ENCODE data around the gene CCDC187. TPM values are rescaled to one million over a fixed set of nuclear protein-coding genes. Genes with fewer than 3 reads are reported as not detected.

Gene CCDC187
- total RNA-seq, 1 donor from 2014 or later: 1.4 TPM

DNA sequence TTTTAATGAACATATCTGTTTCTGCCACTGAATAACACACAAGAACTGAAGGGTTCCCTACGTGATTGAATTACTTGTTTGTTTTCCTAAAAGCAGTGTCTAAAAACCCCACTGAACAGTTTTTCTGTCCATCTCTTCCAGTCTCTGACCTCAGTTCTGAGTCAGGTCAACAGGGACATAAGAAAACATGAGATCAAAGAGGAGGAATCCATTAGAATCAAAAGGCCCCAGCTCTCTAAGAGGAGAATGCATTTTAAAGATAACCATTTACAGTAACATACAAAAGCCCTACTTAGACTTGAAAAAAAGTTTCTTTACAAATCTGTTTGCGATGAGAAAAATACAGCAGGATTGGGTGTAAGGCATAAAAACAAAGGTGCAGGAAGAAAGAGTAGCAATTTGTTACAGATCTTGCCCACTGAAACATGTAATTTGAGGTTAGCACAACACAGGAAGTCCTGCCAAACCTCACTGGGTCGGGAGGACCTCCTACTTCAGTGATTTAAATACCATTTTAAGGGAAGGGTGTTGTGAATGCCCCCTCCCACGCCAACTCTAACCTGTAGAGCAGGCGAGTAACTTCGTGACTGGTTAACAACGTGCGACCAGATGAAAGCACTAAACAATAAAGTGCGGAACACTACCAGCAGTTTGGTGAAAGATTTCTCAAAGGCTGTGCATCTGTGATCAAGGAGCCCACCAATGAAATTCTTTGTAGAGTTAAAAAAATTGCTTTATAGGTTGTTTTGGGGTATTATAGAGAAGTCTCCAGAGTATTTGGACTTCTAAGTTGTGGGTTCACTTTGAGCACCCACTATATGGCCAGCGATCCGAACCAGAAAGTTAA, 59.5 kb downstream of the CCDC187 start:
- peak overlapping the region; percentile 82 for H3K27ac Mint-ChIP-seq
- no peak for DNase-seq (ENCODE audit: low spot score, unreplicated experiment)
- H3K4me3 Mint-ChIP-seq (ENCODE audit: low read depth): peak overlapping the region; percentile 92
- H3K9me3 Mint-ChIP-seq (ENCODE audit: low read depth): no peaks in the 10 kb centered on the region
- no peaks in the 10 kb centered on the region for H3K36me3 Mint-ChIP-seq (ENCODE audit: insufficient read depth)
- peaks cover 15% of the 10 kb centered on the region for H3K4me1 Mint-ChIP-seq (ENCODE audit: low read depth)
- TF ChIP-seq, protein P1, sequence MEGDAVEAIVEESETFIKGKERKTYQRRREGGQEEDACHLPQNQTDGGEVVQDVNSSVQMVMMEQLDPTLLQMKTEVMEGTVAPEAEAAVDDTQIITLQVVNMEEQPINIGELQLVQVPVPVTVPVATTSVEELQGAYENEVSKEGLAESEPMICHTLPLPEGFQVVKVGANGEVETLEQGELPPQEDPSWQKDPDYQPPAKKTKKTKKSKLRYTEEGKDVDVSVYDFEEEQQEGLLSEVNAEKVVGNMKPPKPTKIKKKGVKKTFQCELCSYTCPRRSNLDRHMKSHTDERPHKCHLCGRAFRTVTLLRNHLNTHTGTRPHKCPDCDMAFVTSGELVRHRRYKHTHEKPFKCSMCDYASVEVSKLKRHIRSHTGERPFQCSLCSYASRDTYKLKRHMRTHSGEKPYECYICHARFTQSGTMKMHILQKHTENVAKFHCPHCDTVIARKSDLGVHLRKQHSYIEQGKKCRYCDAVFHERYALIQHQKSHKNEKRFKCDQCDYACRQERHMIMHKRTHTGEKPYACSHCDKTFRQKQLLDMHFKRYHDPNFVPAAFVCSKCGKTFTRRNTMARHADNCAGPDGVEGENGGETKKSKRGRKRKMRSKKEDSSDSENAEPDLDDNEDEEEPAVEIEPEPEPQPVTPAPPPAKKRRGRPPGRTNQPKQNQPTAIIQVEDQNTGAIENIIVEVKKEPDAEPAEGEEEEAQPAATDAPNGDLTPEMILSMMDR (IDR thresholded peaks at IDR 0.05; ENCODE audit: unreplicated experiment): no peak
- H3K27me3 Mint-ChIP-seq: peaks cover 10% of the 10 kb centered on the region

DNA sequence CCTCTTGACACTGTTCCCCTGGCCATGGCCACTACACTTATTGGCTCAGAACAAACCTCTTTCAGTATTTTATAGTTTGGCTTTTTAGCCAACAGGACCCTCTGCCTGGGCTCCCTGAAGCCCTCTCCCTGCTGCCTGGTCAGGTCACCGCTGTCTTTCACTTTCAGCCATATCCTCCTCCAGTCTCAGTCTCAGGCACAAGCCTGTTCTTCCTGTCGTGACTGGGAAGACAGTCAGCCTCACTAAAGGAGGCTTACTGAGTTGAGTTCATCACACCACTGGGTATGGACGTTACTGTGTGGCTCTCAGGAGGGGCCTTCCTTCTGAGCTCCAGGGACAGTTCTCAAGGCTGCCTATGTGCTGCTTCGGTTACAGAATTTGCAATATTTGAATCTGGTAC, 60.3 kb downstream of the CCDC187 start:
- no peak for DNase-seq (ENCODE audit: low spot score, unreplicated experiment)
- Mint-ChIP-seq H3K4me3 (ENCODE audit: low read depth) (peak overlapping the region; percentile 92), H3K27me3 (peaks cover 10% of the 10 kb centered on the region), H3K36me3 (ENCODE audit: insufficient read depth) (no peaks in the 10 kb centered on the region), H3K9me3 (ENCODE audit: low read depth) (no peaks in the 10 kb centered on the region), H3K27ac (no peak overlapping the region), H3K4me1 (ENCODE audit: low read depth) (peaks cover 15% of the 10 kb centered on the region)
- TF ChIP-seq, protein P1 (IDR thresholded peaks at IDR 0.05; ENCODE audit: unreplicated experiment): no peak

DNA sequence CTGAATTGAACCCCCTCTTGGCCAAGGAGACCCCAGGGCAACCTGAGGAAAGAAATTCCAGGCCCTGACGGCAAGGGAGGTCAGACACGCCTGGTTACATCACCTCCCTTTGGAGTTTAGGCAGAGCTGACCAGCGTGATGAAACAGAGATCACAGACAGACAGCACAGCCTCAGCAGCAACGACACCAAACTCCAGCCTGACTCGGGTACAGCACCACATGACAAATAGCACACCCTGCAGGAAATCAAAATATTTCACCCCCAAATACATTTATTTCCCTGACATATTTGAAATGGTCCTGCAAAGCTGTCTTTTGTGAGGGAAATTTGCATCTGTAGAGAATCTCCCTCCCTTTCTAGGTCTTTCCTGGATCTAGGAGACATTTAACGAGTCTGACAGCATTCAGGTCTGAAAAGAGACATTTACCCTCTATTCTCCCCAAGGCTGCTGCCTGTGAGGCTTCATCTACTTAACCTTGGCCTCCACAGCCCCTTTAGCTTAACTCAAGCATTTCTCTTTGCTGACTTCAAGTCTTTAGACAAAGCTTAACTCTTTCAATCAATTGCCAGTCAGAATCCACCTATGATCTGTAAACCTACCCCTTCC, 60.9 kb downstream of the CCDC187 start:
- TF ChIP-seq, protein P1 (IDR thresholded peaks at IDR 0.05; ENCODE audit: unreplicated experiment): no peak
- peaks cover 15% of the 10 kb centered on the region for H3K4me1 Mint-ChIP-seq (ENCODE audit: low read depth)
- no peak overlapping the region for H3K27ac Mint-ChIP-seq
- no peaks in the 10 kb centered on the region for H3K9me3 Mint-ChIP-seq (ENCODE audit: low read depth)
- no peak overlapping the region for H3K4me3 Mint-ChIP-seq (ENCODE audit: low read depth)
- H3K27me3 Mint-ChIP-seq: peaks cover 9% of the 10 kb centered on the region
- no peaks in the 10 kb centered on the region for H3K36me3 Mint-ChIP-seq (ENCODE audit: insufficient read depth)
- no peak for DNase-seq (ENCODE audit: low spot score, unreplicated experiment)

DNA sequence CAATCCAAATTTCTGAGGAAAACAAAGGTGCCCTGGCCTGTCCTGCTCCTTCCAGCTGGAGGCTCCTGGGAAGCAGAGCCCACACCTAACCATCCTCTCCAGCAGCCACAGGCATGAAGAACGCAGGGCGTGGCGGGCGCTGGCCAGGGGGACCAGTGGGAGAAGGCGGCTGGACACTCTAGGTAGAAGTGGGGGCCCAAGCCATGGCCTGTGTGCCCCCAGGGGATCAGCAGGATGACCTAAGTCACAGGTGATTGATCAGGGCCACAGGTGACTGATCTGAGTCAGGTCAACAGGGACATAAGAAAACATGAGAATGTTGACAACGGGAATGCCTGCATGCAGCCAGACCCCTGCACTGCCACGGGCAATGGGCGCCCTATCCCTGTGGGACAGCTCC, 61.6 kb downstream of the CCDC187 start:
- TF ChIP-seq, protein P1 (IDR thresholded peaks at IDR 0.05; ENCODE audit: unreplicated experiment): no peak
- H3K9me3 Mint-ChIP-seq (ENCODE audit: low read depth): no peaks in the 10 kb centered on the region
- H3K27me3 Mint-ChIP-seq: peaks cover 3% of the 10 kb centered on the region
- H3K4me1 Mint-ChIP-seq (ENCODE audit: low read depth): peaks cover 15% of the 10 kb centered on the region
- H3K36me3 Mint-ChIP-seq (ENCODE audit: insufficient read depth): no peaks in the 10 kb centered on the region
- H3K4me3 Mint-ChIP-seq (ENCODE audit: low read depth): no peak overlapping the region
- no peak overlapping the region for H3K27ac Mint-ChIP-seq
- no peak for DNase-seq (ENCODE audit: low spot score, unreplicated experiment)

DNA sequence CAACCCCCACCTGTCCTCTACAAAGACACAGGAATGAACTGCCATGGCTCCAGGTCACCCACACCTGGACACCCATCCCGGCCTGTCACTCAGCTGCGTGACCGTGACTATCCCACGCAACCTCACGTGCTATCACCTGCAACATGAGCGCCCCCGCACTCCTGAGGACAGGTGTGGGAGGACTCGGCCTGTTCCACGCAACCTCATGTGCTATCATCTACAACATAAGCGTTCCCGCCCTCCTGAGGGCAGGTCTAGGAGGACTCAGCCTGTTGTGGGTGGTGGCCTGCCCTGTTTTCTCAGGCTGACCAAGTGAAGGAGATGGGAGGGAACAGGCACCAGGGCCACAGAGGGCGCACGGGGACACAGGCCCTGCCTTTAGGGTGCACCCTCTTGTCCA, 62.4 kb downstream of the CCDC187 start:
- Mint-ChIP-seq H3K27ac (no peak overlapping the region), H3K27me3 (no peaks in the 10 kb centered on the region), H3K4me1 (ENCODE audit: low read depth) (peaks cover 15% of the 10 kb centered on the region), H3K9me3 (ENCODE audit: low read depth) (no peaks in the 10 kb centered on the region), H3K4me3 (ENCODE audit: low read depth) (no peak overlapping the region), H3K36me3 (ENCODE audit: insufficient read depth) (no peaks in the 10 kb centered on the region)
- DNase-seq (ENCODE audit: low spot score, unreplicated experiment): no peak
- TF ChIP-seq, protein P1 (IDR thresholded peaks at IDR 0.05; ENCODE audit: unreplicated experiment): no peak
